GM12801 (cell line): Measurements from ENCODE around the gene MRPS34.

Experiments used
- CTCF ChIP-seq: IDR thresholded peaks from one replicate; pipeline ENCODE4 v1.5.1; 2011; ENCODE audit warnings: control low read depth; ENCODE audit not compliant: insufficient read length; ENCODE audit errors: extremely low read depth

Gene MRPS34

GRCh38 chr16:1766231-1766630 is 6.7 kb downstream of the MRPS34 start:
- no peak for TF ChIP-seq CTCF

- TF ChIP-seq CTCF: no peak
These were observed 7.1 kb downstream of the MRPS34 start for GRCh38 chr16:1765826-1766225.

GRCh38 chr16:1764971-1765370 is 8.0 kb downstream of the MRPS34 start:
- TF ChIP-seq CTCF: no peak

- TF ChIP-seq CTCF: no peak
These were observed 9.1 kb downstream of the MRPS34 start for GRCh38 chr16:1763521-1764511.

- TF ChIP-seq CTCF: no peak
These were observed 9.9 kb downstream of the MRPS34 start for GRCh38 chr16:1762879-1763520.

GRCh38 chr16:1762196-1762878 is 10.6 kb downstream of the MRPS34 start:
- no peak for TF ChIP-seq CTCF

- TF ChIP-seq CTCF: no peak
These were observed 11.2 kb downstream of the MRPS34 start for GRCh38 chr16:1761751-1762150.
